Spleen (tissue), 11 donors: ENCODE results near the gene BCL6. TPM values are rescaled to one million over a fixed set of nuclear protein-coding genes. Genes with fewer than 3 reads are reported as not detected.

Source experiments
- DNase-seq: peaks from one replicate; pipeline ENCODE4 v3.0.0-alpha.2; 2020
- H3K27ac ChIP-seq, 8 donors: fragments of 200-600 bp; sonication (generic) in 7 of 8; 1 replicate in 4 of 8; 2 replicates in 4 of 8; pipeline versions ENCODE4 v1.5.0 to v1.8.0; 2016 to 2021; ENCODE audit warnings: inconsistent platforms in 4 of 8, mild to moderate bottlenecking in 4 of 8, moderate library complexity in 1 of 8
- H3K27me3 ChIP-seq, 7 donors: fragments of 200-600 bp; sonication (generic) in 6 of 7; replicated peaks in 1 of 7; 1 replicate in 4 of 7; 2 replicates in 3 of 7; pipeline versions ENCODE4 v1.5.0 to v1.8.0; 2016 to 2021; ENCODE audit warnings: inconsistent platforms in 3 of 7, mild to moderate bottlenecking in 1 of 7
- H3K36me3 ChIP-seq, 6 donors: fragments of 200-600 bp; sonication (generic) in 5 of 6; 1 replicate in 4 of 6; 2 replicates in 2 of 6; pipeline versions ENCODE4 v1.5.0 to v1.8.0; 2016 to 2021; ENCODE audit warnings: inconsistent platforms in 2 of 6
- H3K4me1 ChIP-seq, 6 donors: fragments of 200-600 bp; sonication (generic) in 5 of 6; 1 replicate in 3 of 6; 2 replicates in 3 of 6; pipeline versions ENCODE4 v1.5.0 to v1.8.0; 2016 to 2021; ENCODE audit warnings: inconsistent platforms in 3 of 6
- H3K4me3 ChIP-seq, 8 donors: fragments of 200-600 bp; sonication (generic) in 7 of 8; 1 replicate in 4 of 8; 2 replicates in 4 of 8; pipeline versions ENCODE4 v1.5.0 to v1.8.0; 2016 to 2021; ENCODE audit warnings: inconsistent platforms in 4 of 8, mild to moderate bottlenecking in 4 of 8, moderate library complexity in 2 of 8
- H3K9me3 ChIP-seq, 8 donors: fragments of 200-600 bp; sonication (generic) in 7 of 8; 1 replicate in 4 of 8; 2 replicates in 4 of 8; pipeline versions ENCODE4 v1.5.0 to v1.8.0; 2016 to 2021; ENCODE audit warnings: inconsistent platforms in 4 of 8
- POLR2A ChIP-seq, 3 donors: fragments of 450-650 bp; IDR thresholded peaks; one replicate each; pipeline ENCODE4 v1.5.1; 2017; ENCODE audit warnings: antibody characterized with exemption in 3 of 3, mild to moderate bottlenecking in 1 of 3
- POLR2AphosphoS5 ChIP-seq, 3 donors: sonication (generic); formaldehyde crosslinking; IDR thresholded peaks; one replicate each; pipeline ENCODE4 v1.5.1; 2017; ENCODE audit warnings: antibody characterized with exemption in 3 of 3
- WGBS, 5 donors: extraction: QIAGEN DNeasy Blood & Tissue Kit in 3 of 5; methylation state at CpG; one replicate each; pipeline versions ENCODE4 v1.1.5 to v1.1.7; 2013 to 2018; 5-methylcytosine and 5-hydroxymethylcytosine counted together
- intact Hi-C: fragments of 100-400 bp; cut with DNase I; formaldehyde crosslinking; loops from one replicate; pipeline ENCODE4 v1.15.0; 2023; ENCODE audit warnings: low total_unique reads
- polyA plus RNA-seq, 3 donors: library from polyadenylated mRNA; stranded (reverse); fragments of 200-250 nt; gene quantifications; one replicate each; pipeline ENCODE4 v1.2.1, GENCODE V29; 2013
- total RNA-seq, 7 donors: library from RNA; depleted of rRNA in 3 of 7; stranded (reverse); fragments of >200 nt in 3 of 7; fragmentation: NEBNext Ultra II Directional in 4 of 7; extraction: Animal tissue kit (Norgen Biotek cat#: 25700) in 4 of 7; gene quantifications; one replicate each; pipeline versions ENCODE4 v1.1.0 to v1.2.1, GENCODE V29; 2016 to 2021
- TF ChIP-seq, protein P1 (sequence below), 11 experiments: fragments of 200-600 bp in 7 of 11; fragments of 450-650 bp in 4 of 11; sonication (generic) in 4 of 11; IDR thresholded peaks in 8 of 11; conservative IDR thresholded peaks in 3 of 11; 1 replicate in 7 of 11; 2 replicates in 4 of 11; pipeline versions ENCODE4 v1.4.0 to v1.8.0; 2016 to 2021; ENCODE audit warnings: antibody characterized with exemption in 11 of 11, inconsistent platforms in 4 of 11, mild to moderate bottlenecking in 1 of 11
- donor health status: healthy with polysubstance abuse.
- donor health status: DM: no; HTN: no; CAD: no; lungs with moderate emphysema.
- donor health status: DM: no; HTN: no; CAD: no.
- donor health status: Bipolar disorder and iron deficiency.
- donor health status: healthy.
- donor health status: DM: no; HTN: no; CAD: no.
- donor health status: DM: yes; HTN: yes; CAD: no.

Gene BCL6
- total and polyA plus RNA-seq, 10 donors, result 9.5 to 444 (median 132) TPM

DNA sequence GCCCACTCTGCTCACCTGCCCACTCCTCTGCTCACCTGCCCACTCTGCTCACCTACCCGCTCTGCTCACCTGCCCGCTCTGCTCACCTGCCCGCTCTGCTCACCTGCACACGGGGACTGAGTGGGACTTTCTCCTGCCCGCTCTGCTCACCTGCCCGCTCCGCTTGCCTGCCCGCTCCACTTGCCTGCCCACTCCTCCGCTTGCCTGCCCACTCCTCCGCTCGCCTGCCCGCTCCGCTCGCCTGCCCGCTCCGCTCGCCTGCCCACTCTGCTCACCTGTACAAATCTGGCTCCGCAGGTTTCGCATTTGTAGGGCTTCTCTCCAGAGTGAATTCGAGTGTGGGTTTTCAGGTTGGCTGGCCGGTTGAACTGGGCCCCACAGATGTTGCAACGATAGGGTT, 20.0 kb downstream of the BCL6 start:
- H3K4me1 ChIP-seq, result no peaks in the 10 kb centered on the region
- H3K4me3 ChIP-seq, result no peak overlapping the region
- no peak overlapping the region for H3K27ac ChIP-seq
- TF ChIP-seq POLR2A (IDR thresholded peaks at IDR 0.05), result no peak
- TF ChIP-seq POLR2AphosphoS5 (IDR thresholded peaks at IDR 0.05), result no peak
- TF ChIP-seq, protein P1, sequence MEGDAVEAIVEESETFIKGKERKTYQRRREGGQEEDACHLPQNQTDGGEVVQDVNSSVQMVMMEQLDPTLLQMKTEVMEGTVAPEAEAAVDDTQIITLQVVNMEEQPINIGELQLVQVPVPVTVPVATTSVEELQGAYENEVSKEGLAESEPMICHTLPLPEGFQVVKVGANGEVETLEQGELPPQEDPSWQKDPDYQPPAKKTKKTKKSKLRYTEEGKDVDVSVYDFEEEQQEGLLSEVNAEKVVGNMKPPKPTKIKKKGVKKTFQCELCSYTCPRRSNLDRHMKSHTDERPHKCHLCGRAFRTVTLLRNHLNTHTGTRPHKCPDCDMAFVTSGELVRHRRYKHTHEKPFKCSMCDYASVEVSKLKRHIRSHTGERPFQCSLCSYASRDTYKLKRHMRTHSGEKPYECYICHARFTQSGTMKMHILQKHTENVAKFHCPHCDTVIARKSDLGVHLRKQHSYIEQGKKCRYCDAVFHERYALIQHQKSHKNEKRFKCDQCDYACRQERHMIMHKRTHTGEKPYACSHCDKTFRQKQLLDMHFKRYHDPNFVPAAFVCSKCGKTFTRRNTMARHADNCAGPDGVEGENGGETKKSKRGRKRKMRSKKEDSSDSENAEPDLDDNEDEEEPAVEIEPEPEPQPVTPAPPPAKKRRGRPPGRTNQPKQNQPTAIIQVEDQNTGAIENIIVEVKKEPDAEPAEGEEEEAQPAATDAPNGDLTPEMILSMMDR (IDR thresholded peaks at IDR 0.05 in 8 of 11, conservative IDR thresholded peaks at IDR 0.05 in 3 of 11), result no peak
- intact Hi-C loops, result no loop called here
- peaks cover 9 to 100% (median 97%) of the 10 kb centered on the region in 6 donors for H3K36me3 ChIP-seq
- WGBS, 5 donors, result 91 to 96% (median 94%) methylated on average over 22 of the region's 22 CpGs
- no peaks in the 10 kb centered on the region for H3K27me3 ChIP-seq
- no peak for DNase-seq
- H3K9me3 ChIP-seq, result no peaks in the 10 kb centered on the region

- Histone ChIP-seq H3K9me3 (no peaks in the 10 kb centered on the region), H3K27me3 (no peaks in the 10 kb centered on the region), H3K36me3 (peaks cover 0 to 73% (median 66%) of the 10 kb centered on the region in 6 donors), H3K4me1 (no peaks in the 10 kb centered on the region), H3K4me3 (no peak overlapping the region), H3K27ac (no peak overlapping the region)
- TF ChIP-seq, protein P1 (IDR thresholded peaks at IDR 0.05 in 8 of 11, conservative IDR thresholded peaks at IDR 0.05 in 3 of 11), result no peak
- TF ChIP-seq POLR2A (IDR thresholded peaks at IDR 0.05), result no peak
- TF ChIP-seq POLR2AphosphoS5 (IDR thresholded peaks at IDR 0.05), result peak; percentile 11 to 41 (median 36)
- WGBS, 5 donors, result 89 to 95% (median 92%) methylated on average over 10 of the region's 10 CpGs
- no peak for DNase-seq
- intact Hi-C loops, result no loop called here
These were observed 23.1 kb downstream of the BCL6 start for GRCh38 chr3:187722206-187722612.

DNA sequence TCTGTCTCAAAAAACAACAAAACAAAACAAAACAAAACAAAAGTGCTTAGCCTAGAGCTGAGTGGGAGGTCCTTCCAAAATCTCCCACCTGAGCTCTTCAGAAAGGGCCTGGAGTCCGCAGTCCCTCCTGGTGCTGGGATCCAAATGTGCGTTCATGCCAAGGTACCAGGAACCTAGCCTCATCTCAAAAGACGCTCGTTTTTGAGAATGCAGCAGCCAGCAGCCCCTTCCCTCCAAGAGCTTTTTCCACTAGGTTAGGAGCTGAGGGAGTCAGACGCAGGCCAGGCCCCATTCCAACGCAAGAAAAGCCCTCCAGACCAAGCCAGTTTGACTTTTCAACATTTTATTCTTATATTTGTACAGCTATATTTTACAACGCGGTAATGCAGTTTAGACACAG, 24.2 kb downstream of the BCL6 start:
- TF ChIP-seq, protein P1 (IDR thresholded peaks at IDR 0.05 in 8 of 11, conservative IDR thresholded peaks at IDR 0.05 in 3 of 11), result no peak
- no peak for TF ChIP-seq POLR2A (IDR thresholded peaks at IDR 0.05)
- TF ChIP-seq POLR2AphosphoS5 (IDR thresholded peaks at IDR 0.05), result no peak
- Histone ChIP-seq H3K36me3 (peaks cover 0 to 61% (median 55%) of the 10 kb centered on the region in 6 donors), H3K27ac (no peak overlapping the region), H3K4me1 (no peaks in the 10 kb centered on the region), H3K27me3 (no peaks in the 10 kb centered on the region), H3K4me3 (no peak overlapping the region), H3K9me3 (no peaks in the 10 kb centered on the region)
- DNase-seq, result no peak
- 90 to 95% (median 93%) methylated on average over 8 of the region's 8 CpGs for WGBS, 5 donors
- intact Hi-C loops, result no loop called here

GRCh38 chr3:187720337-187720670, 25.0 kb downstream of the BCL6 start:
- Histone ChIP-seq H3K4me3 (no peak overlapping the region), H3K27ac (peak overlapping the region in 1 of 8 donors; percentile 7), H3K27me3 (no peaks in the 10 kb centered on the region), H3K4me1 (no peaks in the 10 kb centered on the region), H3K36me3 (peaks cover 0 to 53% (median 47%) of the 10 kb centered on the region in 6 donors), H3K9me3 (no peaks in the 10 kb centered on the region)
- no peak for DNase-seq
- 86 to 98% (median 92%) methylated on average over 2 of the region's 2 CpGs for WGBS, 5 donors
- intact Hi-C loops, result no loop called here
- TF ChIP-seq, protein P1 (IDR thresholded peaks at IDR 0.05 in 8 of 11, conservative IDR thresholded peaks at IDR 0.05 in 3 of 11), result no peak
- TF ChIP-seq POLR2A (IDR thresholded peaks at IDR 0.05), result no peak
